ENCODE data around the gene CEP89.
"Not testable (repeated sequence)": the region's sequence is repeated elsewhere in the genome, so short reads cannot be mapped to it uniquely, and the experiment has no call there.

GRCh38 chr19:32832825-32833224 is 138.9 kb downstream of the CEP89 start:
- TF ChIP-seq CTCF (conservative IDR thresholded peaks at IDR 0.05 in 1 of 2, IDR thresholded peaks at IDR 0.05 in 1 of 2; ENCODE audit: low read depth in 1 of 2, low read length in 2 of 2); EZH2 (IDR thresholded peaks at IDR 0.05; ENCODE audit: low read length, missing control alignments): not testable (repeated sequence)
